GM12891 (cell line): ENCODE data around the gene PI4K2A.

ENCODE experiments used
- POLR2A ChIP-seq: IDR thresholded peaks from 2 replicates; pipeline ENCODE4 v1.6.1; 2011; ENCODE audit warnings: low read depth, low read length, control low read depth
- POLR2AphosphoS5 ChIP-seq: IDR thresholded peaks from 2 replicates; pipeline ENCODE4 v1.6.1; 2011; ENCODE audit warnings: low read depth, low read length, control low read depth
- POU2F2 ChIP-seq: IDR thresholded peaks from 2 replicates; pipeline ENCODE4 v1.6.1; 2011; ENCODE audit warnings: low read depth, mild to moderate bottlenecking, control low read depth, low read length, moderate library complexity
- SPI1 ChIP-seq: IDR thresholded peaks from 2 replicates; pipeline ENCODE4 v1.6.1; 2011; ENCODE audit warnings: low read depth, low read length, control low read depth
- TAF1 ChIP-seq: IDR thresholded peaks from 2 replicates; pipeline ENCODE4 v1.6.1; 2011; ENCODE audit warnings: low read depth, low read length, control low read depth

DNA sequence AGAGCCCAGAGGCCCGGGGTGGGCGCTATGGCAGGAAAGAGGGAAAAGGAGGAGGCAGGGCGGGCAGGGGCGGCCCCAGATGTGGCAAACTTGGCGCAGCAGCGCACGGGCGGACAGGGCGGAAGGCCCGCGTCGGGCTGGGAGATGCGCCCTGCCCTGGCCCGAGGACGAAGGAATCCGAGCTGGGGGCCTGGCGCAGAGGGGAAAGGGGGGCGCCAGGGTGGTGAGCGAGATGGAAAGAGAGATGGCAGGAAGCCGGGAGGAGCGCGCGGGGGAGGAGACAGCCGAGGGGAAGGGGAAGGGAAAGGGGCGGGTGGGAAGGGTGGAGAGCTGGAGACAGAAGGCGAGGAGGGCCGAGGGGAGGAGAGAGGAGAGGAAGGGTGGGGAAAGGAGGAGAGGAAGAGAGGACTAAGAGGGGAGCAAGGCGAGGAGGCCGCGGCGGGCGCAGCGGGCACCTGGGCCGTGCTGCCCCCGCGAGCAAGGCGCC, 72.9 kb downstream of the PI4K2A start, which contains the start of gene MARVELD1:
- TF ChIP-seq POLR2A, result no peak
- no peak for TF ChIP-seq POLR2AphosphoS5
- TF ChIP-seq SPI1, result no peak
- no peak for TF ChIP-seq POU2F2
- TF ChIP-seq TAF1, result no peak
